Loucy (cell line): ENCODE data around the gene PTH2.
A peak's percentile ranks its signal among the peaks of the same experiment; 100 is the strongest.

Source experiments
- H2AFZ ChIP-seq: fragments of 200-600 bp; sonication (generic); 2 replicates; pipeline ENCODE4 v1.6.0; 2016; ENCODE audit warnings: antibody characterized with exemption, mild to moderate bottlenecking, low read length, moderate library complexity
- H3F3A ChIP-seq: fragments of 200-600 bp; 2 replicates; pipeline ENCODE4 v1.6.0; 2016; ENCODE audit warnings: antibody characterized with exemption, low read depth, mild to moderate bottlenecking
- H3K27me3 ChIP-seq: fragments of 200-600 bp; sonication (generic); 2 replicates; pipeline ENCODE4 v1.6.1; 2014; ENCODE audit warnings: low read length, mild to moderate bottlenecking; ENCODE audit not compliant: insufficient read depth, poor library complexity, severe bottlenecking
- H3K36me3 ChIP-seq: fragments of 200-600 bp; sonication (generic); 2 replicates; pipeline ENCODE4 v1.6.1; 2016; ENCODE audit warnings: low read length; ENCODE audit not compliant: insufficient read depth
- H3K4me1 ChIP-seq: fragments of 200-600 bp; sonication (generic); 2 replicates; pipeline ENCODE4 v1.5.1; 2014; ENCODE audit warnings: low read length, mild to moderate bottlenecking; ENCODE audit not compliant: insufficient read depth, poor library complexity, severe bottlenecking
- H3K4me2 ChIP-seq: fragments of 200-600 bp; sonication (generic); 2 replicates; pipeline ENCODE4 v1.6.0; 2014; ENCODE audit warnings: antibody characterized with exemption, low read length, low read depth, mild to moderate bottlenecking; ENCODE audit not compliant: poor library complexity, severe bottlenecking
- H3K4me3 ChIP-seq: fragments of 200-600 bp; sonication (generic); 2 replicates; pipeline ENCODE4 v1.5.1; 2014; ENCODE audit warnings: low read length, mild to moderate bottlenecking, mixed read lengths; ENCODE audit not compliant: poor library complexity, severe bottlenecking
- H3K79me2 ChIP-seq: fragments of 200-600 bp; sonication (generic); 2 replicates; pipeline ENCODE4 v1.6.1; 2014; ENCODE audit warnings: low read length; ENCODE audit not compliant: insufficient read depth
- H3K9ac ChIP-seq: fragments of 200-600 bp; sonication (generic); 2 replicates; pipeline ENCODE4 v1.6.0; 2014; ENCODE audit warnings: mild to moderate bottlenecking, low read depth, low read length, moderate library complexity; ENCODE audit not compliant: poor library complexity, severe bottlenecking
- H3K9me2 ChIP-seq: fragments of 200-600 bp; sonication (generic); replicated peaks from 2 replicates; pipeline ENCODE4 v1.6.1; 2016; ENCODE audit warnings: low read depth, low read length, mixed read lengths
- H3K9me3 ChIP-seq: fragments of 200-600 bp; sonication (generic); 2 replicates; pipeline ENCODE4 v1.6.1; 2014; ENCODE audit warnings: mild to moderate bottlenecking, antibody characterized with exemption, low read length, low read depth; ENCODE audit not compliant: insufficient read depth
- H4K20me1 ChIP-seq: fragments of 200-600 bp; sonication (generic); 2 replicates; pipeline ENCODE4 v1.6.0; 2014; ENCODE audit warnings: antibody characterized with exemption, low read length, mild to moderate bottlenecking; ENCODE audit not compliant: insufficient read depth, poor library complexity, severe bottlenecking
- EZH2phosphoT487 ChIP-seq: fragments of 200-600 bp; IDR thresholded peaks from 2 replicates; pipeline ENCODE4 v1.6.1; 2018; ENCODE audit warnings: antibody characterized with exemption, mild to moderate bottlenecking, moderate library complexity, borderline replicate concordance
- TF ChIP-seq, protein P1 (sequence below): fragments of 200-600 bp; sonication (generic); conservative IDR thresholded peaks from 2 replicates; pipeline ENCODE4 v1.5.1; 2014; ENCODE audit warnings: mild to moderate bottlenecking, antibody characterized with exemption, low read length

PTH2 gene

DNA sequence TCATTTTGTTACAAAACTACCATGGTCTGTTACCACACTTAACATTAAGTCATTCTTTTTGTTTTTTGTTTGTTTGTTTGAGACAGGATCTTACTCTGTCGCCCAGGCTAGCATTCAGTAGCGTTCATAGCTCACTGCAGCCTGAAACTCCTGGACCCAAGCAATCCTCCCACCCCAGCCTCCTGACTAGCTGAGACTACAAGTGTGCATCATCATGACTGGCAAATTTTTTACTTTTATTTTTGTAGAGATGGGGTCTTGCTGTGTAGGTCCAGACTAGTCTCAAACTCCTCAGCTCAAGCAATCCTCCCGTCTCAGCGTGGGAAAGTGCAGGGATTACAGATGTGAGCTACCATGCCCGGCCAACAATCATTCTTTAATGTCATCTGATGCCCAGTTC lies 33.1 kb upstream of the PTH2 start:
- no peaks in the 10 kb centered on the region for H3F3A ChIP-seq
- H3K4me1 ChIP-seq: peaks cover 21% of the 10 kb centered on the region
- TF ChIP-seq EZH2phosphoT487: no peak
- TF ChIP-seq, protein P1, sequence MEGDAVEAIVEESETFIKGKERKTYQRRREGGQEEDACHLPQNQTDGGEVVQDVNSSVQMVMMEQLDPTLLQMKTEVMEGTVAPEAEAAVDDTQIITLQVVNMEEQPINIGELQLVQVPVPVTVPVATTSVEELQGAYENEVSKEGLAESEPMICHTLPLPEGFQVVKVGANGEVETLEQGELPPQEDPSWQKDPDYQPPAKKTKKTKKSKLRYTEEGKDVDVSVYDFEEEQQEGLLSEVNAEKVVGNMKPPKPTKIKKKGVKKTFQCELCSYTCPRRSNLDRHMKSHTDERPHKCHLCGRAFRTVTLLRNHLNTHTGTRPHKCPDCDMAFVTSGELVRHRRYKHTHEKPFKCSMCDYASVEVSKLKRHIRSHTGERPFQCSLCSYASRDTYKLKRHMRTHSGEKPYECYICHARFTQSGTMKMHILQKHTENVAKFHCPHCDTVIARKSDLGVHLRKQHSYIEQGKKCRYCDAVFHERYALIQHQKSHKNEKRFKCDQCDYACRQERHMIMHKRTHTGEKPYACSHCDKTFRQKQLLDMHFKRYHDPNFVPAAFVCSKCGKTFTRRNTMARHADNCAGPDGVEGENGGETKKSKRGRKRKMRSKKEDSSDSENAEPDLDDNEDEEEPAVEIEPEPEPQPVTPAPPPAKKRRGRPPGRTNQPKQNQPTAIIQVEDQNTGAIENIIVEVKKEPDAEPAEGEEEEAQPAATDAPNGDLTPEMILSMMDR: no peak
- no peaks in the 10 kb centered on the region for H3K27me3 ChIP-seq
- no peaks in the 10 kb centered on the region for H3K36me3 ChIP-seq
- no peak overlapping the region for H2AFZ ChIP-seq
- H3K9me2 ChIP-seq: no peaks in the 10 kb centered on the region
- H3K4me3 ChIP-seq: no peak overlapping the region
- no peaks in the 10 kb centered on the region for H3K9me3 ChIP-seq
- no peaks in the 10 kb centered on the region for H4K20me1 ChIP-seq
- no peak overlapping the region for H3K4me2 ChIP-seq
- no peak overlapping the region for H3K9ac ChIP-seq
- peaks cover 31% of the 10 kb centered on the region for H3K79me2 ChIP-seq

DNA sequence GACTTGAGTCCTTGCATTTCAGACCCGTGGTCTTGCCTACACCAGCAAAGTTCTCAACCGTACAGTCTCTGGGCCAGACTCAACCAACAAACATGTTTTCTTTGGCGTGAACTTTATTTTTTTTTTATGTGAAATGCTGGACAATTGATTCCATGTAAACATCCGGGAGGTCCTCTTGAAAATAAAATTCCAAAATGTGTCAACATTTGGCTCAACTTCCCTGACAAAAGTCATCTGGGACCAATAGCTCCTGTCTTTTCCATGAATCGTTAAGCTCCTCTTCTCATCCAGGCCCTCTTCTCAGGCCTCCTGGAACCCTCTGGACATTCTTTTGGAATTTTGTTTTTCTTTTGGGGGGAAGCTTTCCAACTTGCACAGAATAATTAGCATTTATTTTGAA lies 32.5 kb upstream of the PTH2 start:
- Histone ChIP-seq H3K36me3 (no peaks in the 10 kb centered on the region), H3K4me2 (no peak overlapping the region), H4K20me1 (no peaks in the 10 kb centered on the region), H3K4me3 (no peak overlapping the region), H3K27me3 (no peaks in the 10 kb centered on the region), H3K9me2 (no peaks in the 10 kb centered on the region), H2AFZ (no peak overlapping the region), H3K4me1 (peaks cover 21% of the 10 kb centered on the region), H3K9me3 (no peaks in the 10 kb centered on the region), H3F3A (no peaks in the 10 kb centered on the region), H3K9ac (no peak overlapping the region), H3K79me2 (peaks cover 37% of the 10 kb centered on the region)
- TF ChIP-seq, protein P1: no peak
- TF ChIP-seq EZH2phosphoT487: no peak

DNA sequence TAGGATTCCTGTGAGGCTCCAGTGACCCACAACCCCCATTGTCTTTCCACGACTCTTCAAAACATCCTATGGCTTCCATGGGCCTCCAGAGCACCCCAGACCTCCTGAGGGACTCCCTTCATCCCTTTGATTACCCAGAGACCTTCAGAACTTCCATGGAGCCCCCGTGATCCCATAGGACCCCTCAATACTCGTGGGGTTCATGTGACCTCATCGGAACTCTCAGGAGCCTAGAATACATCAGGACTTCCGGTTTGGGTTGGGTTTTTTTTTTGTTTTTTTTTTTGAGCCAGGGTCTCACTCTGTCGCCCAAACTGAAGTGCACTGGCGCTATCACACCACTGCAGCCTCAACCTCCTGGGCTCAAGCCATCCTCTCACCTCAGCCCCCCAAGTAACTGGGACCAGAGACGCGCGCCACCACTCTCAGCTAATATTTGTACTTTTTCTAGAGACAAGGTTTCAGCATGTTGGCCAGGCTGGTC lies 30.6 kb upstream of the PTH2 start:
- Histone ChIP-seq H3K79me2 (peaks cover 50% of the 10 kb centered on the region), H3K4me1 (peaks cover 28% of the 10 kb centered on the region), H3K27me3 (no peaks in the 10 kb centered on the region), H3K4me3 (peak overlapping the region; percentile 97), H3K4me2 (peak overlapping the region; percentile 81), H4K20me1 (peaks cover 3% of the 10 kb centered on the region), H3K36me3 (no peaks in the 10 kb centered on the region; the same call in 1 of the 2 replicates), H3K9me2 (no peaks in the 10 kb centered on the region), H2AFZ (peak overlapping the region; percentile 20; the same call in 1 of the 2 replicates), H3K9me3 (no peaks in the 10 kb centered on the region), H3F3A (no peaks in the 10 kb centered on the region), H3K9ac (peak overlapping the region; percentile 99)
- TF ChIP-seq, protein P1: no peak
- TF ChIP-seq EZH2phosphoT487: no peak
